Activated naive CD4-positive, alpha-beta T cell treated with anti-CD3 and anti-CD28 coated beads for 36 hours (primary cell): ENCODE results near the gene PRRT4. TPM values are rescaled to one million over a fixed set of nuclear protein-coding genes. Genes with fewer than 3 reads are reported as not detected.

Source experiments
- CTCF ChIA-PET: fragments of 350-600 bp; sonication (Branson Sonifier 250); formaldehyde crosslinking; loops from one replicate; lab custom pipeline; 2021; ENCODE audit warnings: antibody characterized with exemption; lab: Charles Lee
- DNase-seq: peaks from one replicate; pipeline ENCODE4 v3.0.0-alpha.2; 2020
- H3K27ac Mint-ChIP-seq: one replicate; pipeline ENCODE4 v1.8.0; 2021; ENCODE audit warnings: mild to moderate bottlenecking, mixed read lengths
- H3K27me3 Mint-ChIP-seq: one replicate; pipeline ENCODE4 v1.8.0; 2021; ENCODE audit warnings: low read depth, mixed read lengths
- H3K36me3 Mint-ChIP-seq: one replicate; pipeline ENCODE4 v1.8.0; 2021; ENCODE audit warnings: low read depth, mixed read lengths
- H3K4me1 Mint-ChIP-seq: one replicate; pipeline ENCODE4 v1.8.0; 2021; ENCODE audit warnings: low read depth, mixed read lengths
- H3K4me3 Mint-ChIP-seq: one replicate; pipeline ENCODE4 v1.8.0; 2021; ENCODE audit warnings: mild to moderate bottlenecking, moderate library complexity, mixed read lengths
- H3K9me3 Mint-ChIP-seq: one replicate; pipeline ENCODE4 v1.8.0; 2021; ENCODE audit warnings: mixed read lengths
- intact Hi-C: fragments of 100-400 bp; cut with micrococcal nuclease; formaldehyde crosslinking; loops from one replicate; pipeline ENCODE4 v1.15.1; 2023
- total RNA-seq, 2 experiments: library from RNA; stranded (reverse); gene quantifications; one replicate each; pipeline ENCODE4 v1.2.3, GENCODE V29; 2021

Gene PRRT4
- under 1 TPM in 1 of 2 experiments, not detected in 1; 0.40 TPM for total RNA-seq

GRCh38 chr7:128361411-128362379 lies at the start of gene PRRT4:
Gene PRRT4 (minus strand): TSS chr7:128361690.
- CTCF ChIA-PET: interaction anchor here (0.8 to 2.2 kb wide), 6 partner anchors 14 to 65 kb away, joined by 3 to 14 read pairs (median 3); no protein-coding TSS in a partner anchor
- intact Hi-C loops: loop anchor here (1.0 to 5.0 kb wide), 3 partner anchors 18 to 601 kb away; partner anchors contain the start of gene RBM28
- Mint-ChIP-seq H3K27me3 (peaks cover 46% of the 10 kb centered on the region), H3K27ac (no peak within 1 kb of the TSS), H3K4me1 (peaks cover 22% of the 10 kb centered on the region), H3K4me3 (peak within 1 kb of the TSS; percentile 73), H3K36me3 (no peaks in the 10 kb centered on the region), H3K9me3 (no peaks in the 10 kb centered on the region)
- DNase-seq: peak; percentile 42

GRCh38 chr7:128410451-128410753 lies 48.9 kb upstream of the PRRT4 start:
- no peak for DNase-seq
- H3K9me3 Mint-ChIP-seq: no peaks in the 10 kb centered on the region
- H3K4me1 Mint-ChIP-seq: peaks cover 16% of the 10 kb centered on the region
- H3K4me3 Mint-ChIP-seq: peak overlapping the region; percentile 85
- H3K27me3 Mint-ChIP-seq: peaks cover 2% of the 10 kb centered on the region
- no peak overlapping the region for H3K27ac Mint-ChIP-seq
- CTCF ChIA-PET: interaction anchor here (1.0 to 2.2 kb wide), 4 partner anchors 14 to 49 kb away, joined by 4 to 8 read pairs (median 5); no protein-coding TSS in a partner anchor
- intact Hi-C loops: loop anchor here (1.0 kb wide), 1 partner anchor 45 kb away; the partner anchor contains the start of gene HILPDA
- H3K36me3 Mint-ChIP-seq: no peaks in the 10 kb centered on the region

GRCh38 chr7:128409596-128410450 lies 48.3 kb upstream of the PRRT4 start, which contains the start of gene IMPDH1:
Gene IMPDH1 (minus strand): TSS chr7:128409982. CDS start chr7:128409901, 81 bp downstream.
- Mint-ChIP-seq H3K9me3 (no peaks in the 10 kb centered on the region), H3K27me3 (peaks cover 2% of the 10 kb centered on the region), H3K36me3 (no peaks in the 10 kb centered on the region), H3K27ac (peak within 1 kb of the TSS; percentile 47), H3K4me1 (peaks cover 19% of the 10 kb centered on the region), H3K4me3 (peak within 1 kb of the TSS; percentile 85)
- intact Hi-C loops: loop anchor here (1.0 to 2.0 kb wide), 4 partner anchors 15 to 67 kb away; partner anchors contain the start of genes HILPDA and RBM28
- CTCF ChIA-PET: interaction anchor here (0.9 to 3.4 kb wide), 8 partner anchors 12 to 50 kb away, joined by 3 to 17 read pairs (median 5); no protein-coding TSS in a partner anchor
- peak; percentile 86 for DNase-seq

GRCh38 chr7:128408709-128409595 lies 47.5 kb upstream of the PRRT4 start:
- H3K9me3 Mint-ChIP-seq: no peaks in the 10 kb centered on the region
- H3K27ac Mint-ChIP-seq: peak overlapping the region; percentile 21
- CTCF ChIA-PET: interaction anchor here (0.8 to 3.4 kb wide), 11 partner anchors 11 to 64 kb away, joined by 3 to 17 read pairs (median 5); no protein-coding TSS in a partner anchor
- no peak for DNase-seq
- H3K4me1 Mint-ChIP-seq: peaks cover 26% of the 10 kb centered on the region
- peak overlapping the region; percentile 72 for H3K4me3 Mint-ChIP-seq
- intact Hi-C loops: loop anchor here (1.0 to 2.0 kb wide), 3 partner anchors 16 to 66 kb away; partner anchors contain the start of gene RBM28
- H3K27me3 Mint-ChIP-seq: peaks cover 2% of the 10 kb centered on the region
- H3K36me3 Mint-ChIP-seq: no peaks in the 10 kb centered on the region

GRCh38 chr7:128407751-128408708 lies 46.5 kb upstream of the PRRT4 start:
- DNase-seq: no peak
- CTCF ChIA-PET: interaction anchor here (0.5 to 3.4 kb wide), 10 partner anchors 10 to 580 kb away, joined by 3 to 17 read pairs (median 4); no protein-coding TSS in a partner anchor
- H3K36me3 Mint-ChIP-seq: no peaks in the 10 kb centered on the region
- H3K27ac Mint-ChIP-seq: no peak overlapping the region
- no peaks in the 10 kb centered on the region for H3K9me3 Mint-ChIP-seq
- H3K27me3 Mint-ChIP-seq: peaks cover 2% of the 10 kb centered on the region
- H3K4me1 Mint-ChIP-seq: peaks cover 33% of the 10 kb centered on the region
- no peak overlapping the region for H3K4me3 Mint-ChIP-seq
- intact Hi-C loops: loop anchor here (2.0 kb wide), 2 partner anchors 27 to 455 kb away; partner anchors contain the start of gene ATP6V1F

GRCh38 chr7:128407233-128407589 lies 45.7 kb upstream of the PRRT4 start:
- H3K27ac Mint-ChIP-seq: no peak overlapping the region

GRCh38 chr7:128406314-128407232 lies 45.1 kb upstream of the PRRT4 start:
- no peak for DNase-seq
- no peaks in the 10 kb centered on the region for H3K9me3 Mint-ChIP-seq
- H3K4me1 Mint-ChIP-seq: peaks cover 39% of the 10 kb centered on the region
- intact Hi-C loops: loop anchor here (2.0 kb wide), 1 partner anchor 456 kb away; the partner anchor contains the start of gene ATP6V1F
- H3K27ac Mint-ChIP-seq: no peak overlapping the region
- no peaks in the 10 kb centered on the region for H3K36me3 Mint-ChIP-seq
- H3K27me3 Mint-ChIP-seq: peaks cover 2% of the 10 kb centered on the region
- CTCF ChIA-PET: interaction anchor here (2.8 to 3.4 kb wide), 2 partner anchors 8 to 19 kb away, joined by 15 to 17 read pairs; no protein-coding TSS in a partner anchor
- peak overlapping the region; percentile 72 for H3K4me3 Mint-ChIP-seq

More at GRCh38 chr7:128407233-128407589, 45.7 kb upstream of the PRRT4 start:
- CTCF ChIA-PET: interaction anchor here (1.7 to 3.4 kb wide), 4 partner anchors 9 to 19 kb away, joined by 4 to 17 read pairs (median 12); no protein-coding TSS in a partner anchor
- no peak for DNase-seq
- Mint-ChIP-seq H3K9me3 (no peaks in the 10 kb centered on the region), H3K36me3 (no peaks in the 10 kb centered on the region), H3K27me3 (peaks cover 2% of the 10 kb centered on the region), H3K4me3 (no peak overlapping the region), H3K4me1 (peaks cover 39% of the 10 kb centered on the region)
- intact Hi-C loops: loop anchor here (2.0 kb wide), 1 partner anchor 456 kb away; the partner anchor contains the start of gene ATP6V1F

GRCh38 chr7:128405471-128406313 lies 44.2 kb upstream of the PRRT4 start:
- H3K27ac Mint-ChIP-seq: no peak overlapping the region
- peak; percentile 59 for DNase-seq
- intact Hi-C loops: loop anchor here (1.0 to 2.0 kb wide), 2 partner anchors 62 to 457 kb away; partner anchors contain the start of genes ATP6V1F and RBM28

More at GRCh38 chr7:128405471-128406313, 44.2 kb upstream of the PRRT4 start:
- CTCF ChIA-PET: interaction anchor here (0.6 to 3.5 kb wide), 3 partner anchors 11 to 24 kb away, joined by 3 to 35 read pairs (median 9); no protein-coding TSS in a partner anchor
- no peaks in the 10 kb centered on the region for H3K9me3 Mint-ChIP-seq
- peak overlapping the region; percentile 85 for H3K4me3 Mint-ChIP-seq
- peaks cover 39% of the 10 kb centered on the region for H3K4me1 Mint-ChIP-seq
- H3K27me3 Mint-ChIP-seq: no peaks in the 10 kb centered on the region
- peaks cover 1% of the 10 kb centered on the region for H3K36me3 Mint-ChIP-seq
